ENCODE results near the gene ZNF222.

The ZNF222 gene

GRCh38 chr19:44025217-44025936, at the start of gene ZNF222:
Gene ZNF222, plus strand, starts transcription at chr19:44025379. Its CDS starts 58 bp downstream, at chr19:44025437.
- peak within 1 kb of the TSS; percentile 91 for H3K4me3 ChIP-seq (ENCODE audit: low read depth, low read length)

- no peak overlapping the region for H3K4me3 ChIP-seq (ENCODE audit: low read depth, low read length)
These were observed 48.4 kb upstream of the ZNF222 start for GRCh38 chr19:43976732-43977131.

DNA sequence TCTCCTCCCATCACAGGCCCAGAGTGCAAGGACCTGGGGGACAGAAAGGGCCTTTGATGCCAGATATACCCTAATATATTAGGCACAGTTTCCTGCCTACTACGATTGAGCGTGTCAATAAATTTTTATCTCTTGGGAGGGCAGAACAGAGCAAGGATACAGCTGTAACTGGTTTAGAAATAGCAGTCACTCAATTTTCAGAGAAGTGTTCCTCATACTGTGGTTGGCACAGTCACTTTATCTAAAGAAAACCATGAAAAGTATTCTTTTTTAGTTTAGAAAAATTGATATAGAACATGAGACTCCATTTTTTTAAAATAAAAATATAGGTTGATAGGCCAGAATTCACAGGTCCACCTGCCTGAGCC, 41.7 kb upstream of the ZNF222 start:
- no peak overlapping the region for H3K4me3 ChIP-seq (ENCODE audit: low read depth, low read length)

DNA sequence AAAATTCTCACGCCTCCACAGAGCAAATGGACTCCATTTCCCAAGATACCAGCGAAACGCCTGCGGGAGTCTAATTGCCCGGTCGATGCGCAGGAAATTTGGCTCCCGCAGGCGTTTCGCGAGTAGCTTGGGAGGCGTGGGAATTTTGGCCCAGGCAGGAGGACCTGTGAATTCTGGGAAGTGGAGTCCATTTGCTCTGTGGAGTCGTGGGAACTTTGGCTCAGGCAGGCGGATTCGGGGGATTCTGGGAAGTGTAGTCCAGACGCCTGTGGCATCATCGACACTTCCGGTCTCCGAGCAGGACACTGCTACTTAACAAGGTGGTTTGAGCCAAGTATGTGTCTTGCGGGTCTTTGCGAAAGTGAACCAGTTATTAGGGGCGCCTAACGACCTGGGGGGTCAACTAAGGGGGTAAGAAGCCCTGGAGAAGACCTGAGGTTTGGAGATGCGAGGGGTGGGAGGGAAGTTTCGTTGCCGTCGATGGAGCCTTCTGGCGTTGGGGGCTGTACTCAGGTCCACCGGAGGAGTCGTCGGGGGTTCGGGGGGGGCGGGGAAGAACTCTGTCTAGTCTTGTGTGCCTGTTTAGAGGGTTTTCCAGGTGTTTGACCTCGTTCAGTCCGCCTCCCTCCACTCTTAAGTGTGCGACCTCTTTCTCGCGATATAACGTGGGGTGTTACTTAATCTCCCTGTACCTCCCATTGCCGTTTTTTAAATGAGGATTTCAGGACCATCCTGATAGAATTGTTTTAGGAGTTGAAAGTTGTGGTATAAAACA, 41.1 kb upstream of the ZNF222 start, which contains the start of gene ZNF155:
TSS of gene ZNF155 (plus strand) at position 277 of the 775 bp plus-strand sequence. CDS start 4,356 bp downstream, outside the sequence.
- H3K4me3 ChIP-seq (ENCODE audit: low read depth, low read length): peak within 1 kb of the TSS; percentile 85

- H3K4me3 ChIP-seq (ENCODE audit: low read depth, low read length): peak overlapping the region; percentile 85
These were observed 40.5 kb upstream of the ZNF222 start for GRCh38 chr19:43984687-43985000.

- no peak overlapping the region for H3K4me3 ChIP-seq (ENCODE audit: low read depth, low read length)
These were observed 27.4 kb upstream of the ZNF222 start for GRCh38 chr19:43997631-43998290.

DNA sequence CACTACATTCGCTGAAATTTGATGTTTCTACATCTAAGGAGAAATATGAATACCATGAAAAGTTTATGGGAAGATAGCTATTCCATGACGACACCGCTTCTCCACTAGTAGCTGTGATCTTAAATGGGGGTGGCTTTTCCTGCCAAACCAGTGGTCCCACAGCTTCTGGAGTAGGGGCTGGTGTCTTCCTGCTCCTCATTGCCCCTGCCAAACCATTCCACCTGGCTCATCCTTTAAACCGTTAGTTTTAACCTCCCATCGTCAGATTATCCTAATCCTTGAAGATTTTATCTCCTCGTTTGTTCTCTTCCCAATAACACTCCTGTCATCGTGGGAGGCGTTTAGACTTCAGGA, 23.0 kb upstream of the ZNF222 start:
- peak overlapping the region; percentile 82 for H3K4me3 ChIP-seq (ENCODE audit: low read depth, low read length)

DNA sequence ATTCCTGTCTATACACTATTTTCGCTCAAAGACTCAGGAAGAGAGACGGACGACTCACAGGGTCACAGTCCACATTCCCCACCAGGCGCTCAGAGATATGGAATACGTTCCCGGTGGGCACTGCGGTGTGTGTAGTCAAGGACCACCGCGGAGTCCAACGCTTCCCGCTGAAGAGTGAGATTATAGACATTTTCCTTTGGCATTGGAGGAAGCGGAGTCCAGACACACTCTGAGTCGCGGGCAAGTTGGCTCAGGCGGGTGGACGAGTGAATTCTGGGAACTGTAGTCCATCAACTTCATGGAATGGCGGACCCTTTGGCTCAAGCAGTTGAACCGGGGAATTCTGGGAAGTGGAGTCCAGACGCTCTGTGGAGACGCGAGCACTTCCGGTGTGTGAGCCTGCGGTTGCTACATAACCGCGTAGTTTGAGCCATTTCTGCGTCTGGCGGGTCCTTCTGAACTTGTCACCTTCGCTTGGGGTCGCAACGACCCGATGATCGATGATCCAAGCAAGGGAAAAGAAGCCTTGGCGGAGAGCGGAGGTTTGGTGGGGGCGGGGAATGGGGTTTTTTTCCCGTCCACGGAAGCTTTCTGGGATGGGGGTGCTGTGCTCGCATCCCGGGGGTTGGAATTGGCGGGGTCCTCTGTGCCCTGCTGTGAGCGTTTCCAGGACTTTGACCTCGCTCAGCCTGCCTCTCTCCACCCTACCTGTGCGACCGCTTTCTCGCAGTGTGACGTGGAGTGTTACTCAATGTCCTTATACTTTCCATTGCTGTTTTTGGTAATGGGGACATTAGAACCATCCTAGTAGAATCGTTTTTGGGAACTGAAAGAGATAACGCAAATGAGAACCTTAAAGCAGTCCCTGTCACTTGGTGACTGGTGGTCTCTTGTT, 22.4 kb upstream of the ZNF222 start, which contains the start of gene ZNF230:
TSS of gene ZNF230 (plus strand) at position 392 of the 895 bp plus-strand sequence. CDS start 4,122 bp downstream, outside the sequence.
- peak within 1 kb of the TSS; percentile 82 for H3K4me3 ChIP-seq (ENCODE audit: low read depth, low read length)

- H3K4me3 ChIP-seq (ENCODE audit: low read depth, low read length): peak overlapping the region; percentile 82
These were observed 21.6 kb upstream of the ZNF222 start for GRCh38 chr19:44003461-44004009.

DNA sequence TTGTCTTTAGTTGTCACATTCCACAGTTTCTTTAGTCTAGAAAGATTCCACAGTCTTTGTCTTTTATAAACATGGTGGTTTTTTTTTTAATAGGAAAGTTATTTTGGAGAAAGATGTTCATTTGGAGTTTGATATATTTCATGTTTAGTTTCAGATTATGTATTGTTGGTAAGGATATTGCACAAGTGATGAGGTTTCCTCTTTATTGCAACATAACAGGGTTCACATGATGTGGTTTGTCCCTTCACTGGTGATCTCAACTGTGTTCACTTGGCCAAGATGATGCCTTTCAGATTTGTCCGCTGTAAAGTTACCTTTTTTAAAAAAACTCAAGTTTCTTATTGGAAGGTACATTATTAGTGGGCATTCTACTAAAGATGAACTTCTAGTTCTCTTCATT, 19.2 kb upstream of the ZNF222 start:
- H3K4me3 ChIP-seq (ENCODE audit: low read depth, low read length): no peak overlapping the region

DNA sequence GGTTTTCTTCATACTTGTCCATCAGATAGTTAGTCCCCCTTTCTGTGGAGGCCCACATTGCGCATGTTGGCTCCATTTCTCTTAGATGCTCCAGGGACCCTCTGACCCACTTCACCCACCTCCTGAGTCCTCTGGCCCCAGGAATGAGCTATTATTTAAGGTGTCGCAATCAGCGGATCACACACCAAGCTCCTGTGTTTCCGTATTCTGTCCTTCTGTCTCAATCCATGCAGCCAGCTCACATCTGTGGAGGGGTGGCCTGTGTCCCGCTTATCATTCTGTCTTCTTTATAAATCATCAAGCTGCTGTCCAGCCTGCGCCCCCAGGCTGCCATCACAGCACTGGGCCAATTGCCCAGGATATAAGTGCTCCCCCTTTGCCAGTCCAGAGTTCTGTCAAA, 17.7 kb upstream of the ZNF222 start:
- no peak overlapping the region for H3K4me3 ChIP-seq (ENCODE audit: low read depth, low read length)

GRCh38 chr19:44010468-44010867, 14.7 kb upstream of the ZNF222 start:
- no peak overlapping the region for H3K4me3 ChIP-seq (ENCODE audit: low read depth, low read length)

GRCh38 chr19:44019498-44019897, 5.7 kb upstream of the ZNF222 start:
- no peak overlapping the region for H3K4me3 ChIP-seq (ENCODE audit: low read depth, low read length)

DNA sequence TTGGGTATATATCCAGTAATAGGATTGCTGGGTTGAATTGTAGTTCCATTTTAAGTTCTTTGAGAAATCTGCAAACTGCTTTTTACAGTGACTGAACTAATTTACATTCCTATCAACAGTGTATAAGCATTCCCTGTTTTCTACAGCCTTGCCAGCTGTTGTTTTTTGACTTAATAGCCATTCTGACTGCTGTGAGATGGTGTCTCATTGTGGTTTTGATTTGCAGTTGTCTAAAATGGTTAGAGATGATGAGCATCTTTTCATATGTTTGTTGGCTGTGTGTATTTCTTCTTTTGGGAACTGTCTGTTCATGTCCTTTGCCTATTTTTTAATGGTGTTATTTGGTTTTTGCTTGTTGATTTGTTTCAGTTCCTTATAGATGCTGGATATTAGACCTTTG, 4.0 kb upstream of the ZNF222 start:
- H3K4me3 ChIP-seq (ENCODE audit: low read depth, low read length): no peak overlapping the region

DNA sequence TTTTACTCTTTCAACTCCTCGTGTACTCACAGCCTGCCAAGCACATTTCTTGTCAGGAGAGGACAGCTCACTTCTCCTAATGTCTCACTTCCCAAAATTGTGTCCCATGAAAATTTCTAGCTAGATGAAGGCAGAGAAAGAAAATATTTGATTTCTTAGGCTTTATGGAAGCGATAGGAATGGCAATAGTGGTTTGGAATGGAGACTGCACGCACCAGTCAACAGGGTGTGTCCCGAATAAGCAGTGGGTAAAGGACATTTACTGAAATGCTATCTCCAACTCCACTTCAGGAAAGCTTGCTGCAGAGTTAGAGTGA, 321 bp upstream of the ZNF222 start:
- peak overlapping the region; percentile 91 for H3K4me3 ChIP-seq (ENCODE audit: low read depth, low read length)

DNA sequence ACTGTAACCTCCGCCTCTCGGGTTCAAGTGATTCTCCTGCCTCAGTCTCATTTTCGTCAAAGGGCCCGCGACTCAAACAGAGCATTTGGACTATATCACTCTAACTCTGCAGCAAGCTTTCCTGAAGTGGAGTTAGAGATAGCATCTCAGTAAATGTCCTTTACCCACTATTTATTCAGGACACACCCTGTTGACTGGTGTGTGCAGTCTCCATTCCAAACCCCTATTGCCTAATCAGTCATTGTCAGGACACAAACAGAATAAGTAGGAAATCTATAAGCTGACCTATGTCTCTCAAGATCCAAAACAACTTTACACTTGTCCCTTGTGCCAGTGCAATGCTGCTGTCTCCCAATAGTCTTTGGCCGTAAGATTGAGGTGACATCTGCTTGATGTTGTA, 1.4 kb downstream of the ZNF222 start:
- no peak overlapping the region for H3K4me3 ChIP-seq (ENCODE audit: low read depth, low read length)

- H3K4me3 ChIP-seq (ENCODE audit: low read depth, low read length): no peak overlapping the region
These were observed 6.9 kb downstream of the ZNF222 start for GRCh38 chr19:44032001-44032610.

DNA sequence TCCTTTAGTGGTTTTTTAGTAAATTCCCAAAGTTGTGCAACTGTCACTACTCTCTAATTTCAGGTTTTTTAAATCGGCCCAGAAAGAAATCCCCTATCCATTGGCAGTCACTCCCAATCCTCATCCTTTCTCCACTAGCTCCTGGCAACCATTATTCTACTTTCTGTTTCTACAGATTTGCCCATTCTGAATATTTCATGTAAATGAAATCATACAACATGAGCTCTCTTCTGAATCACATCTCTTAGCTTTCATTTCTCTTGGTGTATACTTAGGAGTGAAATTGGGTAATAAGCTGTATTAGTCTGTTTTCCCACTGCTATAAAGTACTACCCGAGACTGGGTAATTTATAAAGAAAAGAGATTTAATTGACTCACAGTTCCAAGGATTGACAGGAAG, 17.0 kb downstream of the ZNF222 start:
- no peak overlapping the region for H3K4me3 ChIP-seq (ENCODE audit: low read depth, low read length)

DNA sequence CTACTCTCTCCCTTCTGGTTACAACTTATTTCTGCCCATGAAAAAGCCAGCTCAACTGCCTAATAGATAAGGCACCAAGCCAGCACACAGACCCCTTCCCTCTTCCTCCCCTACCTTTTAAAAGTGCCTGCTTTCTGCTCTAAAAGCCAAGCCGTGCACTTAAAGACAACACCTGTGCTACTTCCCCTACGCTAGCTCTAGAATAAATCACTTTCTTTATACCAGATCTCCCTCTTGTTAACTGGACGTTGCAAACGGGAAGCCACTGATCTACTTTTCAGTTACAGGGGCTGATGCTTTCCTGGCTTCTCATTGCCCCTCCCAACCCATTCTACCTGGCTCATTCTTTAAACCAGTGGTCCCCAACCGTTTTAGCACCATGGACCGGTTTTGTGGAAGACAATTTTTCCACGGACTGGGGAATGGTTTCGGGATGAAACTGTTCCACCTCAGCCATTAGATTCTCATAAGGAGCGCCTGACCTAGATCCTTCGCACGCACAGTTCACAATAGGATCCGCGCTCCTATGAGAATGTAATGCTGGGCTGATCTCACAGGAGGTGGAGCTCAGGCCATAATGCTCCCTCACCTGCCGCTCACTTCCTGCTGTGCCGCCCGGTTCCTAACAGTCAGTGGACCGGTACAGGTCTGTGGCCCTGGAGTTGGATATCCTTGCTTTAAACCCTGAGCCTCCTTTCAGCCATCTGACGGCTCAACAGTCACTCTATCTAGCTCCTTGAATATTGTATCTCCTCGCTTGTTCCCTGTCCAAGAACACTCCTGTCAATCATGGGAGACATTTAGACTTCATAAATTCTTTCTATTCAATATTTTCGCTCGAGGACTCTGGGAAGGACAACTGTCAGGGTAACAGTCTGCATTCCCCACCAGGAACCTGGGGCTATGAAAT, 25.8 kb downstream of the ZNF222 start:
- H3K4me3 ChIP-seq (ENCODE audit: low read depth, low read length): peak overlapping the region; percentile 84
